Sigmoid colon (tissue), 4 donors: ENCODE data around the gene NEDD9.
A peak's percentile ranks its signal among the peaks of the same experiment; 100 is the strongest.

Source experiments
- CTCF ChIP-seq, 4 experiments: fragments of 450-650 bp in 3 of 4; fragments of 200-600 bp in 1 of 4; IDR thresholded peaks; one replicate each; pipeline ENCODE4 v1.5.1; 2016 to 2019; ENCODE audit warnings: antibody characterized with exemption in 4 of 4, mild to moderate bottlenecking in 3 of 4, moderate library complexity in 2 of 4
- EP300 ChIP-seq, 4 donors: sonication (generic); formaldehyde crosslinking; IDR thresholded peaks; one replicate each; pipeline ENCODE4 v1.6.1; 2017; ENCODE audit warnings: antibody characterized with exemption in 4 of 4
- POLR2A ChIP-seq, 2 donors: fragments of 450-650 bp; IDR thresholded peaks; one replicate each; pipeline ENCODE4 v1.6.1; 2016; ENCODE audit warnings: antibody characterized with exemption in 2 of 2, mild to moderate bottlenecking in 2 of 2, moderate library complexity in 2 of 2
- POLR2AphosphoS5 ChIP-seq, 4 donors: sonication (generic); formaldehyde crosslinking; IDR thresholded peaks; one replicate each; pipeline ENCODE4 v1.6.1; 2017; ENCODE audit warnings: antibody characterized with exemption in 4 of 4

GRCh38 chr6:11271228-11272020 is 39.0 kb upstream of the NEDD9 start:
- no peak for TF ChIP-seq EP300 (IDR thresholded peaks at IDR 0.05)
- TF ChIP-seq CTCF (IDR thresholded peaks at IDR 0.05): no peak
- TF ChIP-seq POLR2A (IDR thresholded peaks at IDR 0.05): no peak
- TF ChIP-seq POLR2AphosphoS5 (IDR thresholded peaks at IDR 0.05): peak in 2 of 4 donors; percentile 19 to 32
